Kidney epithelial cell (primary cell): Measurements from ENCODE around the gene SYNE3. TPM values are rescaled to one million over a fixed set of nuclear protein-coding genes. Genes with fewer than 3 reads are reported as not detected.

Experiments
- DNase-seq: peaks from one replicate; pipeline ENCODE4 v3.0.0-alpha.2; 2010; ENCODE audit warnings: low read depth
- H3K27me3 ChIP-seq: 2 replicates; pipeline ENCODE4 v1.6.0; 2011; ENCODE audit warnings: low read length; ENCODE audit not compliant: control insufficient read depth, insufficient read depth
- H3K36me3 ChIP-seq: 2 replicates; pipeline ENCODE4 v1.5.1; 2011; ENCODE audit warnings: low read length; ENCODE audit not compliant: control insufficient read depth, insufficient read depth
- H3K4me3 ChIP-seq: 2 replicates; pipeline ENCODE4 v1.5.1; 2011; ENCODE audit warnings: low read depth, mild to moderate bottlenecking, control low read depth, low read length
- total RNA-seq: library from RNA; depleted of rRNA; stranded (reverse); fragments of >200 nt; gene quantifications from 2 replicates; pipeline ENCODE4 v1.2.3, GENCODE V29; 2015
- TF ChIP-seq, protein P1 (sequence below): IDR thresholded peaks from 2 replicates; pipeline ENCODE4 v1.5.1; 2011; ENCODE audit warnings: mild to moderate bottlenecking, moderate library complexity, low read length, control low read depth, inconsistent platforms; ENCODE audit not compliant: insufficient read depth, poor library complexity, severe bottlenecking

SYNE3 gene
- total RNA-seq, 1 donor from 2014 or later: 2.2 TPM

GRCh38 chr14:95509495-95509894 is 7.0 kb downstream of the SYNE3 start:
- Histone ChIP-seq H3K4me3 (no peak overlapping the region), H3K36me3 (no peaks in the 10 kb centered on the region), H3K27me3 (peaks cover 4% of the 10 kb centered on the region)
- TF ChIP-seq, protein P1, sequence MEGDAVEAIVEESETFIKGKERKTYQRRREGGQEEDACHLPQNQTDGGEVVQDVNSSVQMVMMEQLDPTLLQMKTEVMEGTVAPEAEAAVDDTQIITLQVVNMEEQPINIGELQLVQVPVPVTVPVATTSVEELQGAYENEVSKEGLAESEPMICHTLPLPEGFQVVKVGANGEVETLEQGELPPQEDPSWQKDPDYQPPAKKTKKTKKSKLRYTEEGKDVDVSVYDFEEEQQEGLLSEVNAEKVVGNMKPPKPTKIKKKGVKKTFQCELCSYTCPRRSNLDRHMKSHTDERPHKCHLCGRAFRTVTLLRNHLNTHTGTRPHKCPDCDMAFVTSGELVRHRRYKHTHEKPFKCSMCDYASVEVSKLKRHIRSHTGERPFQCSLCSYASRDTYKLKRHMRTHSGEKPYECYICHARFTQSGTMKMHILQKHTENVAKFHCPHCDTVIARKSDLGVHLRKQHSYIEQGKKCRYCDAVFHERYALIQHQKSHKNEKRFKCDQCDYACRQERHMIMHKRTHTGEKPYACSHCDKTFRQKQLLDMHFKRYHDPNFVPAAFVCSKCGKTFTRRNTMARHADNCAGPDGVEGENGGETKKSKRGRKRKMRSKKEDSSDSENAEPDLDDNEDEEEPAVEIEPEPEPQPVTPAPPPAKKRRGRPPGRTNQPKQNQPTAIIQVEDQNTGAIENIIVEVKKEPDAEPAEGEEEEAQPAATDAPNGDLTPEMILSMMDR: no peak
- DNase-seq: no peak

DNA sequence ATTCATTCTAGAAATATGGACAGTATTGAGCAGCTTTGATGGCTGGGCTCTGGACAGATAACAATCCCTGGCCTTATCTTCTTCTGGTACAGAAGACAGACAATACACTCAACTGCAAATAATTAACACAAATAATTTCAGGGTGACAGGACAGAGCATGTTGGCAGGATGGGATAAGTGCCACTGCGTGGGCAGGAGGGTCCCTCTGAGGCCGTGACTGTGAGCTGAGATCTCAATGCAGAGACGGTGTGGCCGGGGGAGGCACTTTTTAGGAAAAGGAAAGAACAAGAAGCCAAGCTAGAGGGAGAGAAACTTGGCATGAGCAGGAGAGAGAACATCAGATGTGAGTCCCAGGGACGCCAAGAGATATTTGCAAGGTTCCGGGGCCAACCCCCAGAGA is 8.1 kb downstream of the SYNE3 start:
- no peaks in the 10 kb centered on the region for H3K36me3 ChIP-seq
- H3K4me3 ChIP-seq: no peak overlapping the region
- peaks cover 4% of the 10 kb centered on the region for H3K27me3 ChIP-seq
- TF ChIP-seq, protein P1: no peak
- no peak for DNase-seq

DNA sequence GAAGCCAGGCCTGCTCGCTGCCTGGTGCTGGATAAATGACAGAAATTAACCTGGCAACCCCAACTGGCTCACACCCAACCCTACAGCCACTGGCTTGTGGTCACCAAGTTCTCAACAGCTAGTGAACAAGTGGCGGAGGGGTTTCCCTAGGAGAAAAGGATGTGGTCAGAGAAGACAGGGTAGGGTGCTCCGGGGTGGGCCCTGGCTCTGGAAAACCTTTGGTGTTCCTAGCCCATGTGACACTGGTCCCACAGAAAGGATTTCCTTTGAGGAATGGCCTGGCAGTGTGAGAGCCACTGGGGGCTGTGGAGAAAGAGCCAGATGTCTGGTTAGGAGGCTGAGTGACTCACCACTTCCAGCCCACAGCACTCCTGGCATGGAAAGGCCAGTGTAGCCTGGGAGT is 8.7 kb downstream of the SYNE3 start:
- DNase-seq: peak; percentile 70
- Histone ChIP-seq H3K36me3 (no peaks in the 10 kb centered on the region), H3K4me3 (no peak overlapping the region), H3K27me3 (peaks cover 4% of the 10 kb centered on the region)
- TF ChIP-seq, protein P1: no peak

- TF ChIP-seq, protein P1: no peak
- H3K27me3 ChIP-seq: peaks cover 4% of the 10 kb centered on the region
- no peak overlapping the region for H3K4me3 ChIP-seq
- no peak for DNase-seq
- H3K36me3 ChIP-seq: no peaks in the 10 kb centered on the region
Observed at GRCh38 chr14:95507174-95507573, 9.3 kb downstream of the SYNE3 start.

GRCh38 chr14:95505030-95505589 is 11.3 kb downstream of the SYNE3 start:
- peaks cover 4% of the 10 kb centered on the region for H3K27me3 ChIP-seq
- TF ChIP-seq, protein P1: no peak
- H3K36me3 ChIP-seq: no peaks in the 10 kb centered on the region
- DNase-seq: no peak
- no peak overlapping the region for H3K4me3 ChIP-seq

DNA sequence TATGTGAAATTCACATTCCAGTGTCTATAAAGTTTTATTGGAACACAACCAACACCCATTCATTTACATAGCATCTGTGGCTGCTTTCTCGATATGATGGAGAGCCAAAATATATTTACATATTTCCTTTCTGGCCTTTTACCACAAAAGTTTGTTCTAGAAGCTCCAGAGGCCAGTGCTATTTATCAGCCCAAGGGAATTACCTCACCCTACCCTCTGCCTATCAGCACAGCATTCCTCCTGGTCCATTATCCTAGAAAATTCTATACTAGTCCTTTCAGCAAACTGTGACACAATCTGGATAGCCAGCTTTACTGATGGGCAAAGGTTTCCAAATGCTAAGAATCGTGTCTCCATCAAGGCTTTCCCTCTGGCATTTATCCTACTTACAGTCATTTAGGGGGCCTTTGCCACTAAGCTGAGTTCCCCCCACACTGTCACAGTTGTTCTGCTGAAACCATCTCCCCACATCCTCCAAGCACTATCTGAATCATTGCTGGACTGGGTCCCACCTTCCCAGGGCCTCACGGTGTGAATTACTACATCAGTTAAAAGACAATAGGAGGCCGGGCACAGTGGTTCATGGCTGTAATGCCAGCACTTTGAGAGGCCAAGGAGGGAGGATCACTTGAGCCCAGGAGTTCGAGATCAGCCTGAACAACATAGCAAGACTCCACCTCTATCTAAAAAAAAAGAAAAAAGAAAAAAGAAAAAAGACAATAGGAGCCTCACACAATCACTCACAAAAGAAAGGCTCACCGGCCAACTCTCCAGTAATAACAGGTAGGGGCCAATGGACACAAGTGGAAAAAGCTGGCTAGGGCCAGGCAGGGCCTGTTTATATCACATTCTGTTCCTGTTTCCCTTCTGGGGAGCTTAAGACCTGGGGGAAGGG is 12.1 kb downstream of the SYNE3 start:
- DNase-seq: no peak
- Histone ChIP-seq H3K4me3 (no peak overlapping the region), H3K36me3 (no peaks in the 10 kb centered on the region), H3K27me3 (peaks cover 4% of the 10 kb centered on the region)
- TF ChIP-seq, protein P1: no peak
